ENCODE results near the gene PPP1R9B. TPM values are rescaled to one million over a fixed set of nuclear protein-coding genes. Genes with fewer than 3 reads are reported as not detected.

The PPP1R9B gene
- total RNA-seq, 2 experiments from 2014 or later = 61.1 to 64.0 TPM

GRCh38 chr17:50115756-50116155, 34.7 kb downstream of the PPP1R9B start:
- Mint-ChIP-seq H3K36me3 (ENCODE audit: low read depth) (no peaks in the 10 kb centered on the region), H3K27me3 (peaks cover 31% of the 10 kb centered on the region), H3K4me3 (no peak overlapping the region), H3K9me3 (ENCODE audit: low read depth) (no peaks in the 10 kb centered on the region), H3K4me1 (peaks cover 7% of the 10 kb centered on the region), H3K27ac (no peak overlapping the region)
- no peak for ATAC-seq
- ChIA-PET CTCF (interaction anchor here (0.5 to 3.8 kb wide), 16 partner anchors 8 to 320 kb away, joined by 3 to 42 read pairs (median 4); partner anchors contain the start of genes ITGA3 and PDK2), POLR2A (no interaction called here)
- no peak for DNase-seq
- intact Hi-C loops (cut with DNase I, micrococcal nuclease) = loop anchor here (1.0 to 5.0 kb wide), 3 partner anchors 46 to 181 kb away; no protein-coding TSS in a partner anchor

- Mint-ChIP-seq H3K36me3 (ENCODE audit: low read depth) (no peaks in the 10 kb centered on the region), H3K27ac (no peak overlapping the region), H3K4me1 (peaks cover 7% of the 10 kb centered on the region), H3K4me3 (no peak overlapping the region), H3K27me3 (peaks cover 31% of the 10 kb centered on the region), H3K9me3 (ENCODE audit: low read depth) (no peaks in the 10 kb centered on the region)
- intact Hi-C loops (cut with DNase I, micrococcal nuclease) = loop anchor here (1.0 to 5.0 kb wide), 2 partner anchors 46 to 47 kb away; no protein-coding TSS in a partner anchor
- DNase-seq = peak; percentile 65
- ChIA-PET POLR2A (no interaction called here), CTCF (interaction anchor here (0.5 to 3.8 kb wide), 20 partner anchors 8 to 1382 kb away, joined by 3 to 42 read pairs (median 4); partner anchors contain the start of genes ITGA3 and PDK2)
- peak; percentile 76 for ATAC-seq
Measured at GRCh38 chr17:50114849-50115357, 35.6 kb downstream of the PPP1R9B start.

- H3K4me1 Mint-ChIP-seq = peaks cover 7% of the 10 kb centered on the region
- POLR2A ChIA-PET = no interaction called here
- no peak overlapping the region for H3K4me3 Mint-ChIP-seq
- no peaks in the 10 kb centered on the region for H3K9me3 Mint-ChIP-seq (ENCODE audit: low read depth)
- H3K27me3 Mint-ChIP-seq = peaks cover 27% of the 10 kb centered on the region
- CTCF ChIA-PET = interaction anchor here (0.9 to 3.8 kb wide), 13 partner anchors 9 to 167 kb away, joined by 3 to 42 read pairs (median 4); partner anchors contain the start of gene PDK2
- ATAC-seq (no peak), DNase-seq (no peak)
- intact Hi-C loops (cut with DNase I, micrococcal nuclease) = no loop called here
- no peak overlapping the region for H3K27ac Mint-ChIP-seq
- no peaks in the 10 kb centered on the region for H3K36me3 Mint-ChIP-seq (ENCODE audit: low read depth)
Measured at GRCh38 chr17:50114401-50114800, 36.1 kb downstream of the PPP1R9B start.

- H3K4me1 Mint-ChIP-seq = peaks cover 7% of the 10 kb centered on the region
- H3K4me3 Mint-ChIP-seq = no peak overlapping the region
- peaks cover 22% of the 10 kb centered on the region for H3K27me3 Mint-ChIP-seq
- H3K36me3 Mint-ChIP-seq (ENCODE audit: low read depth) = no peaks in the 10 kb centered on the region
- no peak for DNase-seq
- no peaks in the 10 kb centered on the region for H3K9me3 Mint-ChIP-seq (ENCODE audit: low read depth)
- POLR2A ChIA-PET = no interaction called here
- no peak for ATAC-seq
- intact Hi-C loops (cut with DNase I, micrococcal nuclease) = no loop called here
- H3K27ac Mint-ChIP-seq = no peak overlapping the region
- CTCF ChIA-PET = interaction anchor here (0.6 to 3.8 kb wide), 6 partner anchors 19 to 284 kb away, joined by 3 to 42 read pairs (median 6); partner anchors contain the start of gene PDK2
Measured at GRCh38 chr17:50113624-50114320, 36.7 kb downstream of the PPP1R9B start.

- no peaks in the 10 kb centered on the region for H3K9me3 Mint-ChIP-seq (ENCODE audit: low read depth)
- CTCF ChIA-PET = interaction anchor here (0.5 to 2.4 kb wide), 7 partner anchors 14 to 232 kb away, joined by 3 to 13 read pairs (median 3); no protein-coding TSS in a partner anchor
- intact Hi-C loops (cut with DNase I, micrococcal nuclease) = no loop called here
- no peak overlapping the region for H3K27ac Mint-ChIP-seq
- H3K36me3 Mint-ChIP-seq (ENCODE audit: low read depth) = no peaks in the 10 kb centered on the region
- H3K27me3 Mint-ChIP-seq = peaks cover 18% of the 10 kb centered on the region
- ATAC-seq (no peak), DNase-seq (no peak)
- H3K4me1 Mint-ChIP-seq = peaks cover 7% of the 10 kb centered on the region
- H3K4me3 Mint-ChIP-seq = no peak overlapping the region
- POLR2A ChIA-PET = no interaction called here
Measured at GRCh38 chr17:50112694-50113093, 37.8 kb downstream of the PPP1R9B start.

GRCh38 chr17:50111673-50112655, 38.5 kb downstream of the PPP1R9B start:
- Mint-ChIP-seq H3K4me1 (peaks cover 3% of the 10 kb centered on the region), H3K27ac (no peak overlapping the region), H3K4me3 (no peak overlapping the region), H3K9me3 (ENCODE audit: low read depth) (no peaks in the 10 kb centered on the region), H3K36me3 (ENCODE audit: low read depth) (no peaks in the 10 kb centered on the region), H3K27me3 (peaks cover 14% of the 10 kb centered on the region)
- DNase-seq (no peak), ATAC-seq (no peak)
- CTCF ChIA-PET = interaction anchor here (0.5 to 2.4 kb wide), 8 partner anchors 15 to 231 kb away, joined by 3 to 13 read pairs (median 3); no protein-coding TSS in a partner anchor
- intact Hi-C loops (cut with DNase I, micrococcal nuclease) = no loop called here
- POLR2A ChIA-PET = interaction anchor here (0.6 kb wide), 1 partner anchor 92 kb away, joined by 3 read pairs; no protein-coding TSS in a partner anchor

GRCh38 chr17:50110591-50111349, 39.7 kb downstream of the PPP1R9B start:
- intact Hi-C loops (cut with DNase I, micrococcal nuclease) = no loop called here
- no peak overlapping the region for H3K4me3 Mint-ChIP-seq
- no peak for DNase-seq
- no peaks in the 10 kb centered on the region for H3K9me3 Mint-ChIP-seq (ENCODE audit: low read depth)
- no peaks in the 10 kb centered on the region for H3K4me1 Mint-ChIP-seq
- H3K27me3 Mint-ChIP-seq = peaks cover 6% of the 10 kb centered on the region
- no peaks in the 10 kb centered on the region for H3K36me3 Mint-ChIP-seq (ENCODE audit: low read depth)
- CTCF ChIA-PET = interaction anchor here (0.9 to 2.4 kb wide), 2 partner anchors 17 to 23 kb away, joined by 3 to 13 read pairs; no protein-coding TSS in a partner anchor
- POLR2A ChIA-PET = no interaction called here
- H3K27ac Mint-ChIP-seq = no peak overlapping the region
- ATAC-seq = no peak

- Mint-ChIP-seq H3K27ac (no peak overlapping the region), H3K36me3 (ENCODE audit: low read depth) (no peaks in the 10 kb centered on the region), H3K27me3 (no peaks in the 10 kb centered on the region), H3K4me1 (no peaks in the 10 kb centered on the region), H3K4me3 (no peak overlapping the region), H3K9me3 (ENCODE audit: low read depth) (no peaks in the 10 kb centered on the region)
- DNase-seq (no peak), ATAC-seq (no peak)
- ChIA-PET POLR2A (no interaction called here), CTCF (interaction anchor here (1.1 to 2.0 kb wide), 2 partner anchors 9 to 16 kb away, joined by 3 to 15 read pairs; partner anchors contain the start of gene PDK2)
- intact Hi-C loops (cut with DNase I, micrococcal nuclease) = no loop called here
Measured at GRCh38 chr17:50109785-50110184, 40.7 kb downstream of the PPP1R9B start.

- Mint-ChIP-seq H3K27ac (no peak overlapping the region), H3K4me1 (no peaks in the 10 kb centered on the region), H3K27me3 (no peaks in the 10 kb centered on the region), H3K4me3 (no peak overlapping the region), H3K36me3 (ENCODE audit: low read depth) (no peaks in the 10 kb centered on the region), H3K9me3 (ENCODE audit: low read depth) (no peaks in the 10 kb centered on the region)
- DNase-seq = no peak
- POLR2A ChIA-PET = interaction anchor here (0.7 kb wide), 1 partner anchor 177 kb away, joined by 3 read pairs; no protein-coding TSS in a partner anchor
- no peak for ATAC-seq
- intact Hi-C loops (cut with DNase I, micrococcal nuclease) = no loop called here
- CTCF ChIA-PET = interaction anchor here (0.7 to 2.0 kb wide), 4 partner anchors 8 to 34 kb away, joined by 3 to 15 read pairs (median 4); partner anchors contain the start of gene PDK2
Measured at GRCh38 chr17:50109207-50109606, 41.3 kb downstream of the PPP1R9B start.

GRCh38 chr17:50108556-50108955, 41.9 kb downstream of the PPP1R9B start:
- Mint-ChIP-seq H3K4me3 (no peak overlapping the region), H3K4me1 (no peaks in the 10 kb centered on the region), H3K27ac (no peak overlapping the region), H3K36me3 (ENCODE audit: low read depth) (no peaks in the 10 kb centered on the region), H3K27me3 (no peaks in the 10 kb centered on the region), H3K9me3 (ENCODE audit: low read depth) (no peaks in the 10 kb centered on the region)
- DNase-seq = no peak
- ChIA-PET POLR2A (interaction anchor here (0.7 kb wide), 1 partner anchor 176 kb away, joined by 3 read pairs; no protein-coding TSS in a partner anchor), CTCF (interaction anchor here (0.7 to 2.0 kb wide), 7 partner anchors 8 to 166 kb away, joined by 3 to 15 read pairs (median 4); partner anchors contain the start of genes PDK2 and TMEM92)
- intact Hi-C loops (cut with DNase I, micrococcal nuclease) = no loop called here
- no peak for ATAC-seq

All from activated CD4-positive, alpha-beta T cell treated with anti-CD3 and anti-CD28 coated beads for 36 hours (primary cell).